Measurements from ENCODE around the gene SFXN5.

DNA sequence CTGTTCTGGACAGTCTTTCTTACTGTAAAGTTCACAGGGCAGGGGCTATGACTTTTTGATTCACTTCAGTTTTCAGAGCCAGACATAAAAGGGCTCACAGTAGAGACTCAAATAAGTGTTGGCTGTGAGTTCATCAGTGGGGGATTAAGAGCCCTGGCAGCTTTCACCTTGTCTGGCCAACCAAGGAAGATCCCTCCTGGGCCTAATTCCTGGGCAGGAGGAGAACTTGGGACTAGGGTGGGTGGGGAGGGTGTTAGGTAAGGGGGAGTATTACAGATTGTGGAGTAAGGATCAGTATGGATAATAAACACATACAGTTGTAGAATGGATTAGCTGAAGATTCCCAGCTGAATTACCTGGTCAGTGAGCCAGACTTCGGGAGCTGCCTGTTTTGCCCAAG is 904 bp upstream of the SFXN5 start:
- TF ChIP-seq, protein P1, sequence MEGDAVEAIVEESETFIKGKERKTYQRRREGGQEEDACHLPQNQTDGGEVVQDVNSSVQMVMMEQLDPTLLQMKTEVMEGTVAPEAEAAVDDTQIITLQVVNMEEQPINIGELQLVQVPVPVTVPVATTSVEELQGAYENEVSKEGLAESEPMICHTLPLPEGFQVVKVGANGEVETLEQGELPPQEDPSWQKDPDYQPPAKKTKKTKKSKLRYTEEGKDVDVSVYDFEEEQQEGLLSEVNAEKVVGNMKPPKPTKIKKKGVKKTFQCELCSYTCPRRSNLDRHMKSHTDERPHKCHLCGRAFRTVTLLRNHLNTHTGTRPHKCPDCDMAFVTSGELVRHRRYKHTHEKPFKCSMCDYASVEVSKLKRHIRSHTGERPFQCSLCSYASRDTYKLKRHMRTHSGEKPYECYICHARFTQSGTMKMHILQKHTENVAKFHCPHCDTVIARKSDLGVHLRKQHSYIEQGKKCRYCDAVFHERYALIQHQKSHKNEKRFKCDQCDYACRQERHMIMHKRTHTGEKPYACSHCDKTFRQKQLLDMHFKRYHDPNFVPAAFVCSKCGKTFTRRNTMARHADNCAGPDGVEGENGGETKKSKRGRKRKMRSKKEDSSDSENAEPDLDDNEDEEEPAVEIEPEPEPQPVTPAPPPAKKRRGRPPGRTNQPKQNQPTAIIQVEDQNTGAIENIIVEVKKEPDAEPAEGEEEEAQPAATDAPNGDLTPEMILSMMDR (IDR thresholded peaks at IDR 0.05), result no peak
- TF ChIP-seq POLR2A (IDR thresholded peaks at IDR 0.05) (no peak), POLR2AphosphoS5 (IDR thresholded peaks at IDR 0.05) (no peak)

Data from prostate gland (tissue), 2 donors.